ENCODE results near the gene ASF1A. TPM values are rescaled to one million over a fixed set of nuclear protein-coding genes. Genes with fewer than 3 reads are reported as not detected.

The ASF1A gene
- total and polyA plus RNA-seq, 9 of the 15 experiments (the other 6 are each of a cell fraction or from before 2014, with no cell fraction given), result 31.5 to 45.3 (median 34.8) TPM

GRCh38 chr6:118934461-118935330, 40.7 kb downstream of the ASF1A start, which contains the start of gene MCM9 (continued):
- TF ChIP-seq RUNX1 (IDR thresholded peaks at IDR 0.05; ENCODE audit: low read depth) (no peak; the same call in 1 of the 2 replicates), MAZ (CRISPR knock-in tag; conservative IDR thresholded peaks at IDR 0.05 in 1 of 2, IDR thresholded peaks at IDR 0.05 in 1 of 2) (peak; percentile 89 to 90), HNRNPLL (IDR thresholded peaks at IDR 0.05; ENCODE audit: low read depth, low read length, poor library complexity, severe bottlenecking) (peak; percentile 72), E2F5 (CRISPR knock-in tag; IDR thresholded peaks at IDR 0.05) (no peak), POLR2AphosphoS5 (IDR thresholded peaks at IDR 0.05; ENCODE audit: control insufficient read depth, insufficient read depth, low read depth, low read length) (peak; percentile 79), ZNF561 (CRISPR knock-in tag; conservative IDR thresholded peaks at IDR 0.05) (no peak), ZBTB17 (CRISPR knock-in tag; IDR thresholded peaks at IDR 0.05) (0 out of 2 replicates have a peak, but pooled peaks have one; percentile 35), CREB5 (CRISPR knock-in tag; IDR thresholded peaks at IDR 0.05) (no peak), KLF1 (tag; IDR thresholded peaks at IDR 0.05) (0 out of 2 replicates have a peak, but pooled peaks have one; percentile 19), MEIS2 (IDR thresholded peaks at IDR 0.05; ENCODE audit: partially characterized antibody) (peak; percentile 56), BMI1 (IDR thresholded peaks at IDR 0.05; ENCODE audit: low read length) (no peak), PPARD (CRISPR knock-in tag; IDR thresholded peaks at IDR 0.05) (no peak), ESRRB (CRISPR knock-in tag; IDR thresholded peaks at IDR 0.05; ENCODE audit: borderline replicate concordance) (no peak), TEAD1 (CRISPR knock-in tag; IDR thresholded peaks at IDR 0.05) (0 out of 4 replicates have a peak, but pooled peaks have one; percentile 12 to 30), ZKSCAN1 (IDR thresholded peaks at IDR 0.05; ENCODE audit: low read depth, low read length) (no peak; the same call in 1 of the 2 replicates), HEY1 (CRISPR knock-in tag; IDR thresholded peaks at IDR 0.05; ENCODE audit: borderline replicate concordance) (no peak), ZNF24 (IDR thresholded peaks at IDR 0.05) (0 out of 2 replicates have a peak, but pooled peaks have one; percentile 28), FUS (optimal IDR thresholded peaks at IDR 0.05; ENCODE audit: low read depth, low read length) (no peak), PTRF (tag; IDR thresholded peaks at IDR 0.05) (no peak), ZNF41 (CRISPR knock-in tag; conservative IDR thresholded peaks at IDR 0.05) (no peak), ZNF347 (CRISPR knock-in tag; IDR thresholded peaks at IDR 0.05; ENCODE audit: low read depth) (no peak), ZKSCAN8 (CRISPR knock-in tag; IDR thresholded peaks at IDR 0.05) (no peak)
- TF ChIP-seq, protein P1, sequence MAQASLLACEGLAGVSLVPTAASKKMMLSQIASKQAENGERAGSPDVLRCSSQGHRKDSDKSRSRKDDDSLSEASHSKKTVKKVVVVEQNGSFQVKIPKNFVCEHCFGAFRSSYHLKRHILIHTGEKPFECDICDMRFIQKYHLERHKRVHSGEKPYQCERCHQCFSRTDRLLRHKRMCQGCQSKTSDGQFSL (CRISPR knock-in tag; IDR thresholded peaks at IDR 0.05), result no peak
- TF ChIP-seq, protein P1 (tag; IDR thresholded peaks at IDR 0.05), result no peak
- TF ChIP-seq, protein P2, sequence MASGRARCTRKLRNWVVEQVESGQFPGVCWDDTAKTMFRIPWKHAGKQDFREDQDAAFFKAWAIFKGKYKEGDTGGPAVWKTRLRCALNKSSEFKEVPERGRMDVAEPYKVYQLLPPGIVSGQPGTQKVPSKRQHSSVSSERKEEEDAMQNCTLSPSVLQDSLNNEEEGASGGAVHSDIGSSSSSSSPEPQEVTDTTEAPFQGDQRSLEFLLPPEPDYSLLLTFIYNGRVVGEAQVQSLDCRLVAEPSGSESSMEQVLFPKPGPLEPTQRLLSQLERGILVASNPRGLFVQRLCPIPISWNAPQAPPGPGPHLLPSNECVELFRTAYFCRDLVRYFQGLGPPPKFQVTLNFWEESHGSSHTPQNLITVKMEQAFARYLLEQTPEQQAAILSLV (tag; IDR thresholded peaks at IDR 0.05), result no peak
